Memory B cell (primary cell): ENCODE data around the gene RTN4R.
"Not testable (repeated sequence)": the region's sequence is repeated elsewhere in the genome, so short reads cannot be mapped to it uniquely, and the experiment has no call there.

Source experiments
- ATAC-seq: fragments of 150-1000 bp; cut with Tn5 transposase; 2 replicates; pipeline ENCODE4 v1.10.0; 2021; ENCODE audit warnings: low read depth, mild to moderate bottlenecking, moderate library complexity
- DNase-seq, 2 donors: peaks; one replicate each; pipeline ENCODE4 v3.0.0; 2022; ENCODE audit warnings: low spot score in 2 of 2
- H3K27ac Mint-ChIP-seq: one replicate; pipeline ENCODE4 v1.8.0; 2022; ENCODE audit warnings: mild to moderate bottlenecking, moderate library complexity, mixed read lengths
- H3K27me3 Mint-ChIP-seq: one replicate; pipeline ENCODE4 v1.8.0; 2022; ENCODE audit warnings: mixed read lengths
- H3K36me3 Mint-ChIP-seq: one replicate; pipeline ENCODE4 v1.8.0; 2022; ENCODE audit warnings: mild to moderate bottlenecking, mixed read lengths
- H3K4me1 Mint-ChIP-seq: one replicate; pipeline ENCODE4 v1.8.0; 2022; ENCODE audit warnings: mixed read lengths
- H3K4me3 Mint-ChIP-seq: one replicate; pipeline ENCODE4 v1.8.0; 2022; ENCODE audit warnings: mild to moderate bottlenecking, moderate library complexity, mixed read lengths
- H3K9me3 Mint-ChIP-seq: one replicate; pipeline ENCODE4 v1.8.0; 2022; ENCODE audit warnings: mixed read lengths

The RTN4R gene

GRCh38 chr22:20310180-20310579 is 42.1 kb upstream of the RTN4R start:
- not testable (repeated sequence) for ATAC-seq, H3K9me3 Mint-ChIP-seq, H3K27ac Mint-ChIP-seq

GRCh38 chr22:20308806-20309650 is 40.9 kb upstream of the RTN4R start:
- not testable (repeated sequence) for H3K27me3 Mint-ChIP-seq, H3K36me3 Mint-ChIP-seq, H3K27ac Mint-ChIP-seq, H3K9me3 Mint-ChIP-seq, H3K4me1 Mint-ChIP-seq, ATAC-seq, H3K4me3 Mint-ChIP-seq, DNase-seq

More at GRCh38 chr22:20310180-20310579, 42.1 kb upstream of the RTN4R start:
- not testable (repeated sequence) for H3K27me3 Mint-ChIP-seq, H3K36me3 Mint-ChIP-seq, H3K4me3 Mint-ChIP-seq, H3K4me1 Mint-ChIP-seq, DNase-seq

- not testable (repeated sequence) for H3K27me3 Mint-ChIP-seq
Observed at GRCh38 chr22:20307448-20308447, 39.6 kb upstream of the RTN4R start.

GRCh38 chr22:20306646-20307447 is 38.7 kb upstream of the RTN4R start:
- not testable (repeated sequence) for H3K27me3 Mint-ChIP-seq, ATAC-seq, H3K4me3 Mint-ChIP-seq, H3K9me3 Mint-ChIP-seq, H3K27ac Mint-ChIP-seq, H3K36me3 Mint-ChIP-seq, DNase-seq, H3K4me1 Mint-ChIP-seq

More at GRCh38 chr22:20307448-20308447, 39.6 kb upstream of the RTN4R start:
- not testable (repeated sequence) for H3K4me3 Mint-ChIP-seq, H3K4me1 Mint-ChIP-seq, H3K36me3 Mint-ChIP-seq, ATAC-seq, DNase-seq, H3K9me3 Mint-ChIP-seq, H3K27ac Mint-ChIP-seq

GRCh38 chr22:20305894-20306645 is 38.0 kb upstream of the RTN4R start:
- peaks cover 2% of the 10 kb centered on the region for H3K4me1 Mint-ChIP-seq
- no peak overlapping the region for H3K4me3 Mint-ChIP-seq
- DNase-seq (no peak), ATAC-seq (no peak)
- H3K27me3 Mint-ChIP-seq, result no peaks in the 10 kb centered on the region
- no peaks in the 10 kb centered on the region for H3K36me3 Mint-ChIP-seq
- H3K27ac Mint-ChIP-seq, result no peak overlapping the region
- H3K9me3 Mint-ChIP-seq, result no peaks in the 10 kb centered on the region

GRCh38 chr22:20305230-20305893 is 37.2 kb upstream of the RTN4R start:
- not testable (repeated sequence) for H3K4me3 Mint-ChIP-seq, ATAC-seq, H3K27ac Mint-ChIP-seq, H3K36me3 Mint-ChIP-seq, H3K4me1 Mint-ChIP-seq, H3K9me3 Mint-ChIP-seq, H3K27me3 Mint-ChIP-seq, DNase-seq

- H3K4me1 Mint-ChIP-seq, result peaks cover 2% of the 10 kb centered on the region
Observed at GRCh38 chr22:20304646-20305045, 36.5 kb upstream of the RTN4R start.

GRCh38 chr22:20303229-20303534 is 35.1 kb upstream of the RTN4R start:
- H3K27me3 Mint-ChIP-seq, H3K4me3 Mint-ChIP-seq, H3K4me1 Mint-ChIP-seq, H3K9me3 Mint-ChIP-seq, H3K27ac Mint-ChIP-seq, H3K36me3 Mint-ChIP-seq, ATAC-seq, DNase-seq: not testable (repeated sequence)

More at GRCh38 chr22:20304646-20305045, 36.5 kb upstream of the RTN4R start:
- Mint-ChIP-seq H3K27me3 (no peaks in the 10 kb centered on the region), H3K4me3 (no peak overlapping the region), H3K27ac (no peak overlapping the region), H3K36me3 (no peaks in the 10 kb centered on the region), H3K9me3 (no peaks in the 10 kb centered on the region)
- no peak for ATAC-seq
- DNase-seq, result no peak

GRCh38 chr22:20302438-20303228 is 34.5 kb upstream of the RTN4R start:
- no peak overlapping the region for H3K27ac Mint-ChIP-seq
- no peak overlapping the region for H3K4me3 Mint-ChIP-seq
- peaks cover 4% of the 10 kb centered on the region for H3K4me1 Mint-ChIP-seq
- H3K27me3 Mint-ChIP-seq, result no peaks in the 10 kb centered on the region
- H3K9me3 Mint-ChIP-seq, result no peaks in the 10 kb centered on the region
- ATAC-seq (no peak), DNase-seq (no peak)
- no peaks in the 10 kb centered on the region for H3K36me3 Mint-ChIP-seq

GRCh38 chr22:20299746-20300136 is 31.6 kb upstream of the RTN4R start:
- Mint-ChIP-seq H3K9me3 (no peaks in the 10 kb centered on the region), H3K36me3 (no peaks in the 10 kb centered on the region), H3K4me3 (peak overlapping the region; percentile 52), H3K4me1 (peaks cover 7% of the 10 kb centered on the region), H3K27ac (no peak overlapping the region), H3K27me3 (no peaks in the 10 kb centered on the region)
- DNase-seq (no peak), ATAC-seq (peak; percentile 40)

- H3K36me3 Mint-ChIP-seq, result no peaks in the 10 kb centered on the region
- peak overlapping the region; percentile 20 for H3K27ac Mint-ChIP-seq
- H3K9me3 Mint-ChIP-seq, result no peaks in the 10 kb centered on the region
Observed at GRCh38 chr22:20298803-20299745, 31.0 kb upstream of the RTN4R start.

More at GRCh38 chr22:20298803-20299745, 31.0 kb upstream of the RTN4R start:
- ATAC-seq (peak; percentile 85), DNase-seq (peak; percentile 82 to 83)
- no peaks in the 10 kb centered on the region for H3K27me3 Mint-ChIP-seq
- peak overlapping the region; percentile 86 for H3K4me3 Mint-ChIP-seq
- H3K4me1 Mint-ChIP-seq, result peaks cover 7% of the 10 kb centered on the region
